Measurements from ENCODE around the gene BCR.

DNA sequence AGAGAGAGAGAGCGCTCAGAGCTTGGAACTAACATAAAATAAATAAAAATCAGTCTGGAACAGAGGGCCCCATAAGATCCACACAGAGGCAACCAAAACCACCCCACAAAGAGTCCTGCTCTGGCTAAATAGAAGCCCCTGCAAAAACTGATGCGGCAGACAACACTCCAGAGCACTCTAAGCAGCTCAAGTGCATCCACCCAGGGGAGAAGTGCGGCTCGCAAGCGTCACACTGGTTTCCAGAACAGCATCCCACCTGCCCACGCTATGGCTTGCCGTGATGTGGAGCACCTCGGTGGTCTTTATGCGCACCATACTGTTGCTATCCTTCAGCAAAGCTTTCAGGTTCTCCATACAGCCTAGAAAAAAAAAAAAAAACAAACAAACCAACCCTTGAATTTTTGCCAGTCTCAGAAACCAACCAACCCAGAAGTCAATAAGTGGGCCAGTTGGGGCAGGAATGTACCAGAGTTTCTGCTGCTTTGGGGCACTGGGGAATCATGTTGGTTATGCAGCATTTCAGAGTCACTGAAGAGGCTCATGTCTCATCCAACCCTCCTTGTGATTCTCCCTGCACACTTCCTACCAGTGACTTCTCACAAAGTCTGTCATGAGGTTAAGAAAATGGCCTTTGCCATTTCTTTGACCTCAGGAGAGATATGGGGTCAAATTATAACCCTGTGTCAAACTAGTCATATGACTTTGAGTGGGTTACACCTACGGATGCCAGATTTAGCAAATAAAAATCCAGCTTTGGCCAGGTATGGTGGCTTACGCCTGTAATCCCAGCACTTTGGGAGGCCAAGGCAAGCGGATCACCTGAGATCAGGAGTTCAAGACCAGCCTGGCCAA, 41.5 kb upstream of the BCR start:
- TF ChIP-seq, protein P1, sequence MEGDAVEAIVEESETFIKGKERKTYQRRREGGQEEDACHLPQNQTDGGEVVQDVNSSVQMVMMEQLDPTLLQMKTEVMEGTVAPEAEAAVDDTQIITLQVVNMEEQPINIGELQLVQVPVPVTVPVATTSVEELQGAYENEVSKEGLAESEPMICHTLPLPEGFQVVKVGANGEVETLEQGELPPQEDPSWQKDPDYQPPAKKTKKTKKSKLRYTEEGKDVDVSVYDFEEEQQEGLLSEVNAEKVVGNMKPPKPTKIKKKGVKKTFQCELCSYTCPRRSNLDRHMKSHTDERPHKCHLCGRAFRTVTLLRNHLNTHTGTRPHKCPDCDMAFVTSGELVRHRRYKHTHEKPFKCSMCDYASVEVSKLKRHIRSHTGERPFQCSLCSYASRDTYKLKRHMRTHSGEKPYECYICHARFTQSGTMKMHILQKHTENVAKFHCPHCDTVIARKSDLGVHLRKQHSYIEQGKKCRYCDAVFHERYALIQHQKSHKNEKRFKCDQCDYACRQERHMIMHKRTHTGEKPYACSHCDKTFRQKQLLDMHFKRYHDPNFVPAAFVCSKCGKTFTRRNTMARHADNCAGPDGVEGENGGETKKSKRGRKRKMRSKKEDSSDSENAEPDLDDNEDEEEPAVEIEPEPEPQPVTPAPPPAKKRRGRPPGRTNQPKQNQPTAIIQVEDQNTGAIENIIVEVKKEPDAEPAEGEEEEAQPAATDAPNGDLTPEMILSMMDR (IDR thresholded peaks at IDR 0.05; ENCODE audit: poor library complexity, severe bottlenecking) = no peak
- TF ChIP-seq POLR2AphosphoS5 (IDR thresholded peaks at IDR 0.05) = no peak
- TF ChIP-seq TAF1 (IDR thresholded peaks at IDR 0.05; ENCODE audit: low read depth) = no peak
- TF ChIP-seq EP300 (conservative IDR thresholded peaks at IDR 0.05; ENCODE audit: poor library complexity, severe bottlenecking) = no peak
- TF ChIP-seq EZH2 (IDR thresholded peaks at IDR 0.05; ENCODE audit: borderline replicate concordance, insufficient read depth, low read length, poor library complexity, severe bottlenecking) = no peak
- TF ChIP-seq, protein P2, sequence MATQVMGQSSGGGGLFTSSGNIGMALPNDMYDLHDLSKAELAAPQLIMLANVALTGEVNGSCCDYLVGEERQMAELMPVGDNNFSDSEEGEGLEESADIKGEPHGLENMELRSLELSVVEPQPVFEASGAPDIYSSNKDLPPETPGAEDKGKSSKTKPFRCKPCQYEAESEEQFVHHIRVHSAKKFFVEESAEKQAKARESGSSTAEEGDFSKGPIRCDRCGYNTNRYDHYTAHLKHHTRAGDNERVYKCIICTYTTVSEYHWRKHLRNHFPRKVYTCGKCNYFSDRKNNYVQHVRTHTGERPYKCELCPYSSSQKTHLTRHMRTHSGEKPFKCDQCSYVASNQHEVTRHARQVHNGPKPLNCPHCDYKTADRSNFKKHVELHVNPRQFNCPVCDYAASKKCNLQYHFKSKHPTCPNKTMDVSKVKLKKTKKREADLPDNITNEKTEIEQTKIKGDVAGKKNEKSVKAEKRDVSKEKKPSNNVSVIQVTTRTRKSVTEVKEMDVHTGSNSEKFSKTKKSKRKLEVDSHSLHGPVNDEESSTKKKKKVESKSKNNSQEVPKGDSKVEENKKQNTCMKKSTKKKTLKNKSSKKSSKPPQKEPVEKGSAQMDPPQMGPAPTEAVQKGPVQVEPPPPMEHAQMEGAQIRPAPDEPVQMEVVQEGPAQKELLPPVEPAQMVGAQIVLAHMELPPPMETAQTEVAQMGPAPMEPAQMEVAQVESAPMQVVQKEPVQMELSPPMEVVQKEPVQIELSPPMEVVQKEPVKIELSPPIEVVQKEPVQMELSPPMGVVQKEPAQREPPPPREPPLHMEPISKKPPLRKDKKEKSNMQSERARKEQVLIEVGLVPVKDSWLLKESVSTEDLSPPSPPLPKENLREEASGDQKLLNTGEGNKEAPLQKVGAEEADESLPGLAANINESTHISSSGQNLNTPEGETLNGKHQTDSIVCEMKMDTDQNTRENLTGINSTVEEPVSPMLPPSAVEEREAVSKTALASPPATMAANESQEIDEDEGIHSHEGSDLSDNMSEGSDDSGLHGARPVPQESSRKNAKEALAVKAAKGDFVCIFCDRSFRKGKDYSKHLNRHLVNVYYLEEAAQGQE (IDR thresholded peaks at IDR 0.05; ENCODE audit: borderline replicate concordance) = no peak
- no peak for TF ChIP-seq RAD21 (conservative IDR thresholded peaks at IDR 0.05)
- TF ChIP-seq SMC3 (conservative IDR thresholded peaks at IDR 0.05; ENCODE audit: poor library complexity) = no peak
- no peak for TF ChIP-seq MXI1 (conservative IDR thresholded peaks at IDR 0.05; ENCODE audit: poor library complexity, severe bottlenecking)
